ENCODE measurements around the gene MAP3K20.
"Not testable (repeated sequence)": the region's sequence is repeated elsewhere in the genome, so short reads cannot be mapped to it uniquely, and the experiment has no call there.

MAP3K20 gene

GRCh38 chr2:173232956-173233744 is 157.5 kb downstream of the MAP3K20 start:
- DNase-seq (ENCODE audit: low read depth in 2 of 2): no peak

DNA sequence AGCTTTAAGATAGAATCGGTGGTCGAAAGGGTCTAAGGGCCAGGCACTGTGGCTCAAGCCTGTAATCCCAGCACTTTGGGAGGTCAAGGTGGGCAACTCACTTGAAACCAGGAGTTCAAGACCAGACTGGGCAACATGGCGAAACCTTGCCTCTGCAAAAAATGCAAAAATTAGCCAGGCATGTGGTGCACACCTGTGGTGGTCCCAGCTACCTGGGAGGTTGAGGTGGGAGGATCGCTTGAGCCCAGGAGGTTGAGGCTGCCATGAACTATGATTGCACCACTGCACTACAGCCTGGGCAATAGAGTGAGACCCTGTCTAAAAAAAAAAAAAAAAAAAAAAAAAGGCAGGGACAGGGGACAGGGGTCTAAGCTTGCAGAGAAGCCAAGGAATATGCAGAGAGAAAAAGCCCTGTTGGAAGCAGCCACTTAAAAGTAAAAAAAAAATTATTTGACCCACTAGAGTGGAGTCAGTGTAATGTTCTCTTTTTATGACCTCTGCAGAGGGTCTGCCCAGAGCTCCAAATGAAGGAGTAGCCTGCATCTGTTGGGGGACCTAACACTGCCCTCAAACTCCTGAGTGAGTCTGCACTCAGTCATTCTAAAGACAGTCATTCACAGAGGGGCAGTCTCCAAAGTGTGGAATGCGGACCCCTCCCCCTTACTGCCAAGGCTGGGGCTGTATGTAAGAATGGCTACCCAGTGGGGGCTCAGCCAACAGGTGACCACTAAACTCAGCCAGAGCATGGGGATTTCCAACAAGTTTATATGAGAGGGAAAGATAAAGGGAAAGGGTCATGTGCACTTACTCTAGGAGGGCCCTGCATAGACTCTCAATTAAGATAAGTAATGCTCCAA is 160.5 kb downstream of the MAP3K20 start:
- DNase-seq (ENCODE audit: low read depth in 2 of 2): no peak

DNA sequence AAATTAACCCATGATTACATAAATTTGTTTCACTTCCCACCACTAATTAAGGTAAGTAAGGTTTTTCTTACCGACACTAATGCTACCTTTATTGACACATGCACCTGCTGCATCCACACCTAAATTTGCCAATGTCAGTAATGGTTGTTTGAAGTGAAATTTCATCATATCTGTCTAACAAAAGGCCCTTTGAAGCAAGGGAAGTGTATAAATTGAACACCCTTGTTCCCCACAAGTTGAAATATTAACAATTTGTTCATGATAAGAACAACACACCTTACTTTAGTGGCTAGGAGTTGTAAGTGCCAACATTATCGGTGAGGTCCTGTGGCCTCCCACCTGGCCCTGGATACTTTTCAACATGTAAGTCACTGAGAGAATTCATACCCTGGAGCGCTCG is 162.7 kb downstream of the MAP3K20 start:
- no peak for DNase-seq (ENCODE audit: low read depth in 2 of 2)

DNA sequence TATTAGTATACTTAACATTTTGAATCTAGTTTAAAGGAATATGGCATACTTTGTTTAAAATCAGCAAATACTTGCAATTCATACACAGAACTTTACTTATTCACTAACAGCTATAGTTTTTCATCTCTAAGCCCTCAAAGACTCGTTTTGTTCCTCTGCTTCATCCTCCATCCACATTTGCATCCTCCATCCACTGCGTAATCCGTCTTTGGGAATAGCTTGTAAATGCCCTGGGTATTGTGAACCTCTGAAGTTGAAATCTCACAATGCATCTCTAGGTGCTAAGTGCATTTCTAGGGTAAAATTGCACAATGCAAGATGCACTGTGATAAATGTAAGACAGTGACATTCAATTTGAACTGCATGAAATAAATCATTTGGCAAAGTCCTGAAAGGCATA is 163.2 kb downstream of the MAP3K20 start:
- no peak for DNase-seq (ENCODE audit: low read depth in 2 of 2)

DNA sequence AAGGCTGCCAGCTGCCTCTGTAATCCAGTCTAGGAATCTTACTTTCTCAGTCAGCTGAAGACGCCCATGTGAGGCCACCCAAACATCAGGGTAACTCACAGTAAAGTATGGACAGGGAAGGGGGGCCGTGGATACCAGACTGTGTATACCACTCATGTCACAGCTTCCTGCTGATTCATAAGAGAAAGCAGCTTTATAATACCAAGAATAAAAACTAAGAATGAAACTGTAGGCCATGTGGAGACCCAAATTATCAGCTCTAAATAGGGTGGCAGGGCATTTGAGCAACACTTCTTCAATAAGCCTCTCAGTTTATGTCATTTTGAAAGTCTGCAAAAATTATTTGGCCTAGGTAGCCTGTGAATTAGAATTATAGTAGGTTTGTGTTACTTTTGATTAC is 164.0 kb downstream of the MAP3K20 start:
- DNase-seq (ENCODE audit: low read depth in 2 of 2): no peak

DNA sequence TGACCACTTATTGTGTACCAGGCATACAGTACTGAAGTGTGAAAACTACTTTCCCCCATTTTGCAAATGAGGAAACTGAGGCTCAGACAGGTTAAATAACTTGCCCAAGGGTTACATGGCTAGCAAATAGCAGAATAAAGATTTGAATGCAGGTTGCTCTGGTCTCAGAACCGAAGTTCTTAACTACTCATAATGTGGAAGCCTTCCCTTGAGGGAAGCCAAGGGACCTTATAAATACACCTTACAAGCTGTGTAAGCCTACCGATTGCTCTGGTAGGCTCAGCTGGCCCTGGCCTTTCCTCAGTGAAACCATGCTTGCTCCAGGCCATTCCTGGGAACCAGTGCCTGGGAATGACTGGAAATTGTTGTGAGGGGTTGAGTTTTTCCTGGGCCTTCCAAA is 164.4 kb downstream of the MAP3K20 start:
- DNase-seq (ENCODE audit: low read depth in 2 of 2): no peak

- no peak for DNase-seq (ENCODE audit: low read depth in 2 of 2)
Measured at GRCh38 chr2:173241643-173242042, 166.0 kb downstream of the MAP3K20 start.

DNA sequence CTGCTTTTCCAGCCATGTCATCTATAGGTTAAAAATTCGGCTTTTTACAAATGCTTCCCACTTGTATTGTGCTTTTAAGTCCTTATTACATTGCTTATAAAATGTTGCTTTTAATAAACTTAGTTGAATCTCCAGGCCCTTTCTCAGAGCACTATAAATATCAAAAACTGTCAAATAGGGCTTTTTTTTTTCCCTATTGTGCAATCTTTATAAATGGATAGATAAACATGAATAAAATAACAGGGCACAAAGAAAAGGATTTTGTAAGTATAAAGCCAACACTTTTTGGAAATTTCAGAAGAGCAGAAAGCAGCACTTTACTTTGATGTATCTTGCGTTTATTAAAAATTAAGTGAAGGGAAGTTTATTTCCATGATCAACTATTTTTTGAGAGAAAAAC is 171.5 kb downstream of the MAP3K20 start:
- DNase-seq (ENCODE audit: low read depth in 2 of 2): no peak

DNA sequence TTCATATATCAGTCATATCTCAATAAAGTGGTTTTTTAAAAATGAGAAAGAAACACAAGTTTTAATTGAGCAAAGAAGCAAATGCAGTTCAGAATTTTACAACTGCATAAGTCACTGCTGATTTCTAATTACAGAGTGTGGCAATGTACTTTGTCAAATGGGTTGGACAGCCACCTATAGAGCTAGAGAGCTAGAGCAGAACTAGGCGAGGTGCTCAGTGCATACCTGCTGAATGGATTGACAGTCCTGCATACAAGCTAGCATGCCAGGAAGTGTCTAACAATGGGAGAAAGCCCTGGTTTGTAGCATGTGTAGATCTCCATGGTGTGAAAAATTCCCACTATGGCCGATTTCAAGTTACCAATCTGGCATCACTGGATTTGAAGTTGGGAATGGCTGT is 172.7 kb downstream of the MAP3K20 start:
- DNase-seq (ENCODE audit: low read depth in 2 of 2): no peak

DNA sequence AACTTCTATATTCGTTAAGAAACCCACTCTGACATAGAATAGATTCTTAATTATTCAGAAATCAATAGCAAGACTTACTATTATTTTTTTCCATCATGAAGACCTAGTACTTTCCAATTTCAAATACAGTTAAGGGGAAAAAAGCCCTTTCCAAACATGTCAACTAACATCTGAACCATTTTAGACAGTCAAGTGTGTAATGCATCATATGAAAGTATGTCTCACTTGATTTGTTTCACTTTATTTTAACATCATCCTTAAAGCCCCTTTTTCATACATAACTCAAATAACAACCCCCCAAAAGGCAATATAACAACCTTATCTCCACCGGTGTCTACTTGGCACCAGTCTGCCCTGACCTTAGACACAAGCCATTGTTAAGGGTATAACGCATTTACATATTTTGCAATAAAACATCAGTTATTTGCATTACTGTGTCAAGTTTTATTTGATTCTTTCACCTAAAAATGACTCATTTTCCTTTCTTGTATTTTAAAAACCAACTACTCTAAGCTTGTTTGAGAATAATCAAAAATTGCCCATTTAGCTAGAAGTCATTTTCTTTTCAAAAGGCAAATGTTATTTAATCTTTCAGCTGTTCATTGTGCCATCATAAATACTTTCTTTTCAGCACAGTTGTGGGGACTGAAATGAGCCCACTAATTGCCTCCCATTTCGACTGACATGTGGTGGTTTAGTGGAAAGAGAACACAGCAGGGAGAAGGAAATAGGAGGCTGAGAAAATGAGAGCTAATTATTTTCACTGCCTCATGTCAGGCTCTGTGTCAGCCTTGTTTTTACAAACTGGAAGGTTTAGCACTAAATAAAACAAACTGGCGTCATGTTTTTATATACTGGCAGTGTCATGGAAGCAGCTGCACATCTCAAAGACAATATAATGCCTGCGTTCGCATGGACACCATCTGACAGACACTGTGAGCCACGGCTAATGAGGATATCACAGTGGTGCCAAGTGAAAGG is 174.3 kb downstream of the MAP3K20 start:
- DNase-seq (ENCODE audit: low read depth in 2 of 2): no peak

GRCh38 chr2:173251225-173251624 is 175.6 kb downstream of the MAP3K20 start:
- no peak for DNase-seq (ENCODE audit: low read depth in 2 of 2)

- DNase-seq (ENCODE audit: low read depth in 2 of 2): no peak
Measured at GRCh38 chr2:173252581-173252980, 176.9 kb downstream of the MAP3K20 start.

DNA sequence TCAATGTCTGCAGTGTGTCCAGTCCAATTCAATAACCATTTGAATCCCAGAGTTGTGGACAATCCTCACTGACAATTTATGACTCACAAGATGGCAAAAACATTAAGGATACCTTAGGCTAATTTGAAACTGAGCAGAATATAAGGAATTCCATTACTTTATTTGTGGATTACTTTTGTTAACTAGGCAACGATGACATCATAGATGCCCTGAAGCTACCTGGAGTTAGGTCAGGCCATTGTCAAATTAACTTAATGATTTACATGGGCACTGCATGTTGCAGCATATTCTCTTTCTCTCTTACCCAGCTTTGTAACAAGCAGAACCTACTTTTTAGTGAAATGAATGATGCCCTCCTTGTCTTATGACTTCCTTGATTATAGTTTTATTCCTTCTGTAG is 179.0 kb downstream of the MAP3K20 start:
- DNase-seq (ENCODE audit: low read depth in 2 of 2): no peak

GRCh38 chr2:173258701-173259100 is 183.1 kb downstream of the MAP3K20 start:
- DNase-seq (ENCODE audit: low read depth in 2 of 2): no peak

GRCh38 chr2:173262356-173262755 is 186.7 kb downstream of the MAP3K20 start:
- not testable (repeated sequence) for DNase-seq (ENCODE audit: low read depth in 2 of 2)

DNA sequence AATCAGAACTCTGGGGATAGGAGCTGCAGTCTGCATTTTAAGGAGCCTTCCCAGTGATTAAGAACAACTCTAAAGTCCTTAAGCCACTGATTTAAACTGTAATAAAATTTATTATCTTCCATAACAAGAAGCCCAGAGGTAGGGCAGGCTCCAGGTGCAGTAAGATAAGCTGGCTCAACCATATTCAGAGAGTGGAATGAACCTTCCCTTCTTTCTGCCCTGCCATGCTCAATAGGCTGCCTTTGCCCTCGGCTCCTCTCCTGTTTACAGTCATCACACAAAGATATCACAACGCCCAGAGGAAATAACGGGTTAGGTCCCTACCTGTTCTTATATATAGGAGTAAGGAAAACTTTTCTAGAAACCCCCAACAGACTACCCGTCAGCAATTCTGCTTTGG is 188.5 kb downstream of the MAP3K20 start:
- DNase-seq (ENCODE audit: low read depth in 2 of 2): no peak

DNA sequence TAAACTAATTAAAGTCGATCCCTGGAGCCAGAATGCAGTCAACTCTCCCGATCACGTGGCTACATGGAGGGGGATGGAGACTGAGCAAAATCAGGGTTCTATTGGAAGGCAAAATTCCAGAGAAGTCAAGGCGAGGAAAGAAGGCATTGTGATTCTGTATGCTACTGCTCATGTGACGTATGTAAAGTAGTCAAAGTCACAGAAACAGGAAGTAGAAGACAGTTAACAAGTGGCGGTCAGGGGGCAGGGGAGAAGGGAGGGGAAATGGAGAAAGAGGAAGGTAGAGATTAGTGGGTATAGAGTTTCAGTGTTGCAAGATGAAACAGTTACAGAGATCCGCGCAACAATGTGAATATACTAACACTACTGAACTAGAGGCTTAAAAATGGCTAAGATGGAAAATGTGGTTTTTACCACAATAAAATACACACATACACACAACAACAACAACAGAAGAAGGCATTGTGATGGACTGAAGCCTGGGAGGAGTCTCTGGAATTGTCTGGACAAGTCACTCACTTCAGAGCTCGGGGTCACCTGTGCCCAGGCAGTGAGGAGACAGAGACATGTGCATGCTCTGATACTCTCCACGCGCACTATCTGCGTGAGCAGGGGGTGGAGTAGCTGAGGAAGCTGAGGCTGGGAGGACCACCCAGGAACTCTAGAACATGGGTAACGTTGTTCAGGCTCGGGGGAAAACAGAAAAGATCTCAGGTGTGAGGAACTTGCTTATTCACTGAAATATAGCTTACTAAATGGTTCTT is 189.1 kb downstream of the MAP3K20 start:
- no peak for DNase-seq (ENCODE audit: low read depth in 2 of 2)

- no peak for DNase-seq (ENCODE audit: low read depth in 2 of 2)
Measured at GRCh38 chr2:173271135-173271534, 195.5 kb downstream of the MAP3K20 start.

DNA sequence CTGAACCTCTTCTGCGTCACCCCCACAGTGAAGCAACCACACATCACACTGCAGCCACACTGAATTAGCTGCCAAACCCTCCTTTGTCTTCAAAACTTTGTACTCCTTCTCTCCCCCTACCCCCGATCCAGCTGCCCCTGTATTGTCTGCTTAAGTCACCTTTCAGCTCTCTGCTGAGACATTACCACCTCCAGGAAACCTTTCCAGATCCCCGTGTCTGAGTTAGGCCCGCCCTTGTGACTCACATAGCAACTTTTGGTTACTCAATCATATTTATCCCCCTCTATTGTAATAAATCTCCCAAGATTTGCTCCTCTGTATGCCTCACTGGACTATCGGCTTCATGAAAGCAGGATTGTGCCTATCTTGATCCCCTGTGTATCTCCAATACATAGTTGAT is 196.2 kb downstream of the MAP3K20 start:
- no peak for DNase-seq (ENCODE audit: low read depth in 2 of 2)

GRCh38 chr2:173272849-173273248 is 197.2 kb downstream of the MAP3K20 start:
- DNase-seq (ENCODE audit: low read depth in 2 of 2): no peak
